ENCODE results near the gene ZNF618.

GRCh38 chr9:113979343-113980127 is 103.4 kb downstream of the ZNF618 start:
- no peak for TF ChIP-seq CTCF (IDR thresholded peaks at IDR 0.05; ENCODE audit: poor library complexity)
- TF ChIP-seq EZH2 (IDR thresholded peaks at IDR 0.05; ENCODE audit: borderline replicate concordance), result no peak
- no peak for TF ChIP-seq EZH2phosphoT487 (IDR thresholded peaks at IDR 0.05; ENCODE audit: low read depth, severe bottlenecking, unreplicated experiment)
